ENCODE measurements around the gene ZFYVE27. TPM values are rescaled to one million over a fixed set of nuclear protein-coding genes. Genes with fewer than 3 reads are reported as not detected.

The ZFYVE27 gene
- total RNA-seq, 1 donor from 2014 or later: 62.2 TPM

DNA sequence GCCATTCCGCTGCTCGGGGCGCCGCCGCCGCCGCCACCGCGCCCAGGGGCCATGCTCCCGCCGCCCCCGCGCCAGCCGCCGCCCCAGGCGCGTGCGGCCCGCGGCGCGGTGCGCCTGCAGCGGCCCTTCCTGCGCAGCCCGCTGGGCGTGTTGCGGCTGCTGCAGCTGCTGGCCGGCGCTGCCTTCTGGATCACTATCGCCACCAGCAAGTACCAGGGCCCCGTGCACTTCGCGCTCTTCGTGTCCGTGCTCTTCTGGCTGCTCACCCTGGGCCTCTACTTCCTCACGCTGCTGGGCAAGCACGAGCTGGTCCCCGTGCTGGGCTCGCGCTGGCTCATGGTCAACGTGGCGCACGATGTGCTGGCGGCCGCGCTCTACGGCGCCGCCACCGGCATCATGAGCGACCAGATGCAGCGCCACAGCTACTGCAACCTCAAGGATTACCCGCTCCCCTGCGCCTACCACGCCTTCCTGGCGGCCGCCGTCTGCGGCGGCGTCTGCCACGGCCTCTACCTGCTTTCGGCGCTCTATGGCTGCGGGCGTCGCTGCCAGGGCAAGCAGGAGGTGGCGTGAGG is 23.0 kb upstream of the ZFYVE27 start:
- Histone ChIP-seq H3K36me3 (peaks cover 4 to 22% of the 10 kb centered on the region in 2 donors), H3K4me3 (peak overlapping the region; percentile 67 to 78), H3K27me3 (no peaks in the 10 kb centered on the region), H3K27ac (peak overlapping the region; percentile 98 to 100), H3K4me1 (peaks cover 34 to 60% of the 10 kb centered on the region in 2 donors), H3K9me3 (no peaks in the 10 kb centered on the region)
- TF ChIP-seq, protein P1, sequence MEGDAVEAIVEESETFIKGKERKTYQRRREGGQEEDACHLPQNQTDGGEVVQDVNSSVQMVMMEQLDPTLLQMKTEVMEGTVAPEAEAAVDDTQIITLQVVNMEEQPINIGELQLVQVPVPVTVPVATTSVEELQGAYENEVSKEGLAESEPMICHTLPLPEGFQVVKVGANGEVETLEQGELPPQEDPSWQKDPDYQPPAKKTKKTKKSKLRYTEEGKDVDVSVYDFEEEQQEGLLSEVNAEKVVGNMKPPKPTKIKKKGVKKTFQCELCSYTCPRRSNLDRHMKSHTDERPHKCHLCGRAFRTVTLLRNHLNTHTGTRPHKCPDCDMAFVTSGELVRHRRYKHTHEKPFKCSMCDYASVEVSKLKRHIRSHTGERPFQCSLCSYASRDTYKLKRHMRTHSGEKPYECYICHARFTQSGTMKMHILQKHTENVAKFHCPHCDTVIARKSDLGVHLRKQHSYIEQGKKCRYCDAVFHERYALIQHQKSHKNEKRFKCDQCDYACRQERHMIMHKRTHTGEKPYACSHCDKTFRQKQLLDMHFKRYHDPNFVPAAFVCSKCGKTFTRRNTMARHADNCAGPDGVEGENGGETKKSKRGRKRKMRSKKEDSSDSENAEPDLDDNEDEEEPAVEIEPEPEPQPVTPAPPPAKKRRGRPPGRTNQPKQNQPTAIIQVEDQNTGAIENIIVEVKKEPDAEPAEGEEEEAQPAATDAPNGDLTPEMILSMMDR (IDR thresholded peaks at IDR 0.05): peak in 1 of 3 experiments; percentile 18
- peak; percentile 47 to 82 for DNase-seq (ENCODE audit: low spot score in 2 of 2)
- intact Hi-C loops (cut with DNase I): loop anchor here (1.0 to 10.0 kb wide), 4 partner anchors 12 to 421 kb away; partner anchors contain the start of genes AVPI1, MMS19, R3HCC1L and UBTD1

DNA sequence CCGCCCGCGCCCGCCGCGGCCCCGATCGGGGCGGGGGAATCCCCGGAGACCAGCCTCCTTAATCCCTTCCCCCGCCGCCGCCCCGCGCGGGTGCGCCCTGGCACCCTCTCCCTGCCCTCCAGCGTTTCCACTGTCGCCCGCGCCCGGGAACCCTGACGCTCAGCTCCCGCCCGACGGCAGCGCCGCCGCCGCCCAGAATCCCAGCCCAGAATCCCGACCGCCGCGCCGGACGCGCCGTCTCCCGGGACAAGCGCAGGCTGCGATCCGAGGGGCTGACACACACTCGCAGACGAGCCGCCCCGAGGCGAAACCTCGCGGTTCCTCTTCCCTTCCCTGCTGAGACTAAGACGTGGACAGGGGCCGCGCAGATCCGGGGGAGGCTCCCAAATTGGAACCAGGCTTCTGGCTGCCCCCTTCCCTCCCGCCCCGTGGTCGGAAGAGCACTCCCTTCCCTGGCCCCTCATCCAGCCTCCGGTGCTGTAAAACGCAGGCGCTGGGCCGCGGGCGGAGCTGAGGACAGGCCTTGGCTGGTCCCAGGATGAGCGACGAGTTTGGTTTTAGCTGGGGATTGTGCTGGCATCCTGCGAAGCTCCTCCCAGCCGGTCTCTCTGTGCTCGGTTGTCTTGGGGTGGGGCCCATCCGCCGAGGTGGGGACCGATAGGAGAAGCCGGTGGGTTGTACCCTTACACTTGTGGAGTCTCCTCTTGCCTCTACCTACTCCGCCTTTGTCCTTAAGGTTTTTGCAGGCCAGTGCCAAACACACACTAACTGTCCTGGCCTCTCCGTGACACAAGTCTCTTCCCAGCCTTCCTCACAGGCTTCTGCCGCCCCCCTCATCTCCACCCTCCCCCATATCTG is 22.3 kb upstream of the ZFYVE27 start:
- Histone ChIP-seq H3K4me1 (peaks cover 35 to 64% of the 10 kb centered on the region in 2 donors), H3K9me3 (no peaks in the 10 kb centered on the region), H3K27me3 (no peaks in the 10 kb centered on the region), H3K27ac (peak overlapping the region; percentile 98 to 100), H3K36me3 (peaks cover 4 to 29% of the 10 kb centered on the region in 2 donors), H3K4me3 (peak overlapping the region; percentile 67 to 78)
- DNase-seq (ENCODE audit: low spot score in 2 of 2): peak in 1 of 2 donors; percentile 88
- intact Hi-C loops (cut with DNase I): loop anchor here (1.0 to 10.0 kb wide), 4 partner anchors 12 to 420 kb away; partner anchors contain the start of genes AVPI1, MMS19, R3HCC1L and UBTD1
- TF ChIP-seq, protein P1 (IDR thresholded peaks at IDR 0.05): no peak

DNA sequence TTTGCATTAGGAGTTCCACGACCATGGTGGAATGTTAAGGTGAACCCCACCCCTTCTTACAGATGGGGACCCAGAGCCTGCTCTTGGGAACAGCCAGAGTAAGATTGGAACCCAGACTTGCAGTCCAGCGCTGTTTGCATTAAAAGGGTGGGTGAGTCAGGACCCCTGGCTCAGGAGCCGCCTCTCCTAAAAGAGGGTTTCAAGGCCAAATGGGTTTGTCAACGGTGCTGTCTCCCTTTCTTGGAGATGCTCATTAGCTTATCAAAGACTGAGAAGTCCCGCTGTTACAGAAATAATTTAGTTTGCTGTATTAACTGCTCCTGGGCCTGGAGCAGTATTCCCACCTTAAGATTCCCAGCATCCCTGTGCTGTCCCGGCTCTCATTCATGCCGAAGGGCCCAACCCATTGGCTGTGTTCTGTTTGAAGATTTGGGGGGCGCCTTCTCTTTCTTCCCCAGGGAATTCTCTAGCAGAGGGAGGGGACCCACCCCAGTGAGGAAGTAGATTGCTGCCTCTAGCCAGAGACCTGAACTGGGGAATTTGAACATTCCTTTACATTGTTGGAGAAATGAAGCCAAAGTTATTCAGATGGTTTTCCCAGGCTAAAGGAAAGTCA is 21.6 kb upstream of the ZFYVE27 start:
- Histone ChIP-seq H3K9me3 (no peaks in the 10 kb centered on the region), H3K36me3 (peaks cover 4 to 32% of the 10 kb centered on the region in 2 donors), H3K4me3 (peak overlapping the region; percentile 67 to 78), H3K27me3 (no peaks in the 10 kb centered on the region), H3K27ac (peak overlapping the region; percentile 98 to 100), H3K4me1 (peaks cover 30 to 56% of the 10 kb centered on the region in 2 donors)
- TF ChIP-seq, protein P1 (IDR thresholded peaks at IDR 0.05): no peak
- intact Hi-C loops (cut with DNase I): loop anchor here (10.0 kb wide), 1 partner anchor 419 kb away; the partner anchor contains the start of gene R3HCC1L
- DNase-seq (ENCODE audit: low spot score in 2 of 2): no peak

DNA sequence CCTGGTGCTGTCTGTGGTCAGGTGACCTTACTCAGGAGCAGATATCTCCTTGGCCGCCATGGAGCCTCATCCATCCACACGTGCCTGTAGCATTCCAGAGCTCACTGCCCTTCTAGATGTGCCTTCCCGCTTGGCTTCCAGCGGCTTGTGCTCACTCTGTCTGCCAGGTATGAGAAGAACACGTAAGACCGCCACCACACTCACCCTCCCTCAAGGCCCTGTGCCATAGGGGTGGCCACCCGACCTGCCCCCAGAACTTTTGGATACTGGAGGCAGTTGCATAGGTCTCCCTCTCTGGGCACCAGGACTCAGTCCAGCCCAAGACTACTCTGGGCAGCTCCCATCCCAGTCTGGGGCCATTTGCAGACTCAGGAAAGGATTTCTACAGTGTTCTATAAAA is 19.3 kb upstream of the ZFYVE27 start:
- no peak for DNase-seq (ENCODE audit: low spot score in 2 of 2)
- Histone ChIP-seq H3K36me3 (peaks cover 8 to 37% of the 10 kb centered on the region in 2 donors), H3K4me1 (peaks cover 25 to 42% of the 10 kb centered on the region in 2 donors), H3K27me3 (no peaks in the 10 kb centered on the region), H3K9me3 (no peaks in the 10 kb centered on the region), H3K27ac (peak overlapping the region; percentile 98 to 100), H3K4me3 (peak overlapping the region in 1 of 2 donors; percentile 29)
- intact Hi-C loops (cut with DNase I): loop anchor here (10.0 kb wide), 1 partner anchor 417 kb away; the partner anchor contains the start of gene R3HCC1L
- TF ChIP-seq, protein P1 (IDR thresholded peaks at IDR 0.05): no peak

DNA sequence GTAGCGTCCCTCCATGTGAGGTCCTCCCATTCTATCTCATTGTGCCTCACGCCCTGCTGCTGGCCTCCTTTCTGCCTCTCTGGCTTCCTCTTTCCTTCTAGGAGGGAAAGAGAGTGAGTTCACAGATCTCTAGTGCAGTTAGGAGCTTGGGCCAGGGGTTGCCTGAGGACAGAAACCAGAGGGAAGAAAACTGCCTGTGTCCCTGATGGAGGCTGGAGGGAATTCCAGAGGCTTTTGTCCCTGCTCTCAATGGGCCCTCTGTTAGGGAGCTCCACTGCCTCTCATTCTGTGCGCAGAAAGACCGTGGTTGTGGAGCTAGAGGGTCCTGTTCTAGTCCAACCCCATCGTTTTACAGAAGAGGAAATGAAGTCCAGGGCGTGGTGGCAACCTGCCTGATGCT is 18.8 kb upstream of the ZFYVE27 start:
- no peak for DNase-seq (ENCODE audit: low spot score in 2 of 2)
- Histone ChIP-seq H3K27me3 (no peaks in the 10 kb centered on the region), H3K27ac (peak overlapping the region; percentile 98 to 100), H3K36me3 (peaks cover 8 to 37% of the 10 kb centered on the region in 2 donors), H3K9me3 (no peaks in the 10 kb centered on the region), H3K4me3 (peak overlapping the region in 1 of 2 donors; percentile 29), H3K4me1 (peaks cover 20 to 37% of the 10 kb centered on the region in 2 donors)
- intact Hi-C loops (cut with DNase I): loop anchor here (10.0 kb wide), 1 partner anchor 417 kb away; the partner anchor contains the start of gene R3HCC1L
- TF ChIP-seq, protein P1 (IDR thresholded peaks at IDR 0.05): no peak

Measured in ascending aorta (tissue), 2 donors.